ENCODE measurements around the gene SDC1. TPM values are rescaled to one million over a fixed set of nuclear protein-coding genes. Genes with fewer than 3 reads are reported as not detected.

Gene SDC1
- total RNA-seq, 2 donors from 2014 or later = 156 to 213 TPM

GRCh38 chr2:20218331-20219320, 6.3 kb downstream of the SDC1 start:
- Histone ChIP-seq H3K36me3 (no peaks in the 10 kb centered on the region), H3K27me3 (no peaks in the 10 kb centered on the region), H3K4me3 (no peak overlapping the region), H3K9me3 (no peaks in the 10 kb centered on the region), H3K27ac (no peak overlapping the region), H3K9ac (ENCODE audit: low read depth in 2 of 2, low read length in 2 of 2) (no peak overlapping the region), H3K4me1 (peaks cover 4% of the 10 kb centered on the region)
- intact Hi-C loops (cut with DNase I) = no loop called here
- TF ChIP-seq CTCF (IDR thresholded peaks at IDR 0.05) = no peak
- DNase-seq = no peak

DNA sequence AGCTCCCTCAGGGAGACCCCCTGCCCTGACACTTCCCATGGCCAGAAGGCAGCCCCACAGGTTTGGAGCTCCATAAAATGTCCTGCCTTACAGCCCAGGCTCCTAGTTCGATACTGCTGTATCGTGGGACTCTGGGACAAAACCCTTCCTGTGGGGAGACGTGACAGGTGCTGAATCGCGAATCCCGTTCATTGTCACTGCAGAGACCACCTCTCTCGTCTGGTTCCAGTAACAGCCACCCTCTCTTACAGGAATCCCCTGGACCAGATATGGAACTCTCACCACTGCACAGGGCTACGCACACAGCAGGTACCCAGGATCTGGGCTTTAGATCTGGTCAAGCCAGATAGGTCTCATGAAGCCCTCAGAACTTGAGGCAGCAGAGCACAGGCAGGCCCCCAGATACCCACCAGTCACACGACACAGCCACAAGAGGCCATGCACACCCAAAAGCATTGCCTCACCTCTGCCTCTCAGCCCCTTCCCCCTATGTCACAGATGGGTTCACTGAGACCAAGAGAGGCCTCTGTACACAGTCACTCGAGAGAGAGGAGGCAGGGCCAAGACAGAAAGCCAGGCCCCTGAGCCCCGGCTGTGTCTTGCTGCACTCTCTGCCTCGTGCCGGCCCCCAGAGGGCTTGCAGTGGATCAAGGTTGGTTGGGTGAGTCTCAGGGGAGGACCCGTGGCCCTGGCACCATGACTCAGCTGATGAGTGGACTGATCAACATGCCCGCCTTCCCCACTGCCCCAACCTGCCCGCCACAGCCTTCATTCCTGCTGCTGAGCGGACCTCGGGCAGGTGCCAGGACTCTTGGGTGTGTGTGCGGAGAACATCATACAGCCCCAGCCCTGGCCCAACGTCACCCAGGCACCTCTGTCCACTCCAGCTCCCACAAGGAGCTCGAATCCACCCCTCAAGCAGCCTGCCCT, 7.6 kb downstream of the SDC1 start:
- TF ChIP-seq CTCF (IDR thresholded peaks at IDR 0.05) = no peak
- H3K9me3 ChIP-seq = no peaks in the 10 kb centered on the region
- intact Hi-C loops (cut with DNase I) = no loop called here
- no peak for DNase-seq
- H3K9ac ChIP-seq (ENCODE audit: low read depth in 2 of 2, low read length in 2 of 2) = no peak overlapping the region
- peaks cover under 1% of the 10 kb centered on the region for H3K4me1 ChIP-seq
- H3K4me3 ChIP-seq = no peak overlapping the region
- H3K27me3 ChIP-seq = no peaks in the 10 kb centered on the region
- no peak overlapping the region for H3K27ac ChIP-seq
- H3K36me3 ChIP-seq = no peaks in the 10 kb centered on the region

- H3K27me3 ChIP-seq = no peaks in the 10 kb centered on the region
- no peak overlapping the region for H3K9ac ChIP-seq (ENCODE audit: low read depth in 2 of 2, low read length in 2 of 2)
- TF ChIP-seq CTCF (IDR thresholded peaks at IDR 0.05) = no peak
- H3K27ac ChIP-seq = no peak overlapping the region
- intact Hi-C loops (cut with DNase I) = no loop called here
- H3K36me3 ChIP-seq = no peaks in the 10 kb centered on the region
- H3K4me1 ChIP-seq = no peaks in the 10 kb centered on the region
- DNase-seq = no peak
- no peaks in the 10 kb centered on the region for H3K9me3 ChIP-seq
- H3K4me3 ChIP-seq = no peak overlapping the region
These were observed 8.6 kb downstream of the SDC1 start for GRCh38 chr2:20216130-20217025.

DNA sequence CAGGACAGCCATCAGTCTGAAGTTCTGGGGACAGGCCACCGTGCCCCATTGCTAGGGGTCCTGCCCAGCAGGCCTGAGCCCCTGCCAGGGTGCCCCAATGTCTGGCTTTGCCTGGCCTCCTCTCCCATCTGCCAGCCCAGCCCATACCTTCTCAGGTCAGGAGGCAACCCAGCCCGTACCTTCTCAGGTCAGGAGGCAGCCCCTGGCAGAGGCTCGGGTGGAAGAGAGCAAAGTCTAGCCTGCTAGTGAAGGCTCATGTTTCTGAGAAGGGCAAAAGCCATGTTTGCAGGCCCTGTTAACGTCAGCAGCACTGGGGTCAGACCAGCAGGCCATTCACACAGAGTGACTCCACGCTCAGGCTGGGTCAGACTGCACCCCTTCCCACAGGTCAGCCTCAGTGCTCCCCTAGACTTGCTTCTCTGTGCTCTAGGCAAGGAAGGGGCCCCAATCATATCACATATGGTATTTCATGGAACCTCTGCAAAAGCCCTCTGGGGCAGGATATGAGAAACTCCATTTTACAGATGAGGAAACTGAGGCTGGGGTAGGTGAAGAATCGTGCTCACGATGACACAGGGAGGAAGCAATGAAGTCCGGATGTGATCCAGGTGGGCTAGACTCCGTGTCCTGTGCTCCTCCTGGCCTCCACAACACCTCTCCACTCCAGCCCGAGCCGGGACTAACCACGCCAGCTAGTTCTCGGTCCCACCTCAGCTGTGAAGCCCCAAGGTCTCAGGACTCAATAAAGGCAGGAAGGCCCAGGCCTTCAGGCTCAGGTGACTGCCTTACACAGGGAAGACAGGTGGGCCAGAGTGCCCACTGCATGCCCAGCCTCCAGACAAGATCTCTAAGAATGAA, 9.5 kb downstream of the SDC1 start:
- no peak for DNase-seq
- Histone ChIP-seq H3K4me3 (no peak overlapping the region), H3K9ac (ENCODE audit: low read depth in 2 of 2, low read length in 2 of 2) (peak overlapping the region in 1 of 2 donors; percentile 17), H3K27ac (peak overlapping the region; percentile 36), H3K27me3 (no peaks in the 10 kb centered on the region), H3K9me3 (no peaks in the 10 kb centered on the region), H3K36me3 (no peaks in the 10 kb centered on the region), H3K4me1 (no peaks in the 10 kb centered on the region)
- no peak for TF ChIP-seq CTCF (IDR thresholded peaks at IDR 0.05)
- intact Hi-C loops (cut with DNase I) = no loop called here
